B cell (primary cell): Measurements from ENCODE around the gene BAMBI. TPM values are rescaled to one million over a fixed set of nuclear protein-coding genes. Genes with fewer than 3 reads are reported as not detected.

Experiments used
- ATAC-seq: fragments of 200-7000 bp; cut with Tn5 transposase; one replicate; pipeline ENCODE4 v1.10.0; 2021; ENCODE audit warnings: low read depth, mild to moderate bottlenecking, moderate number of reproducible peaks, moderate library complexity
- CTCF ChIA-PET: fragments of 350-600 bp; sonication (Branson Sonifier 250); formaldehyde crosslinking; loops from one replicate; lab custom pipeline; 2021; ENCODE audit warnings: antibody characterized with exemption, inconsistent platforms; lab: Charles Lee
- POLR2A ChIA-PET: fragments of 350-600 bp; sonication (Branson Sonifier 250); formaldehyde crosslinking; loops from one replicate; lab custom pipeline; 2021; ENCODE audit warnings: antibody characterized with exemption; lab: Charles Lee
- DNase-seq: peaks from one replicate; pipeline ENCODE4 v3.0.0; 2013
- H2AFZ ChIP-seq: 2 replicates; pipeline ENCODE4 v1.6.1; 2012; ENCODE audit warnings: mild to moderate bottlenecking, low read depth, low read length; ENCODE audit not compliant: insufficient read depth, poor library complexity, severe bottlenecking
- H3K27ac ChIP-seq, 2 donors: 1 replicate in 1 of 2; 2 replicates in 1 of 2; pipeline ENCODE4 v1.5.1; 2012 to 2013; ENCODE audit warnings: low read length in 2 of 2, mild to moderate bottlenecking in 2 of 2, moderate library complexity in 1 of 2
- H3K27me3 ChIP-seq, 4 experiments: fragments of 200-600 bp in 1 of 4; sonication (generic) in 1 of 4; replicated peaks in 1 of 4; 1 replicate in 2 of 4; 2 replicates in 2 of 4; pipeline versions ENCODE4 v1.6.1 to v1.7.0; 2013 to 2016; ENCODE audit warnings: low read length in 3 of 4, mild to moderate bottlenecking in 2 of 4, mixed read lengths in 1 of 4, moderate library complexity in 1 of 4; ENCODE audit not compliant: insufficient read depth in 4 of 4, control insufficient read depth in 3 of 4; ENCODE audit errors: control extremely low read depth in 1 of 4
- H3K36me3 ChIP-seq, 2 experiments: replicated peaks in 1 of 2; 1 replicate in 1 of 2; 2 replicates in 1 of 2; pipeline versions ENCODE4 v1.6.1 to v1.7.1; 2013; ENCODE audit warnings: low read length in 1 of 2; ENCODE audit not compliant: insufficient read depth in 2 of 2, control insufficient read depth in 1 of 2; ENCODE audit errors: control extremely low read depth in 1 of 2, extremely low read depth in 1 of 2
- H3K4me1 ChIP-seq, 2 donors: fragments of 200-600 bp in 1 of 2; sonication (generic) in 1 of 2; 1 replicate in 1 of 2; 2 replicates in 1 of 2; pipeline versions ENCODE4 v1.5.1 to v1.6.1; 2013 to 2017; ENCODE audit warnings: low read length in 2 of 2; ENCODE audit not compliant: control insufficient read depth in 2 of 2, insufficient read depth in 2 of 2
- H3K4me2 ChIP-seq: replicated peaks from 2 replicates; pipeline ENCODE3; 2012; ENCODE audit warnings: mild to moderate bottlenecking, low read depth, low read length; ENCODE audit not compliant: poor library complexity, severe bottlenecking
- H3K4me3 ChIP-seq, 5 experiments: fragments of 200-600 bp in 1 of 5; sonication (generic) in 1 of 5; 1 replicate in 3 of 5; 2 replicates in 2 of 5; pipeline versions ENCODE4 v1.5.1 to v1.7.0; 2011 to 2016; ENCODE audit warnings: low read length in 4 of 5, mild to moderate bottlenecking in 4 of 5, low read depth in 2 of 5, control low read depth in 1 of 5, moderate library complexity in 1 of 5; ENCODE audit not compliant: insufficient read depth in 1 of 5; ENCODE audit errors: control extremely low read depth in 1 of 5, extremely low read depth in 1 of 5
- H3K79me2 ChIP-seq: fragments of 200-600 bp; sonication (generic); one replicate; pipeline ENCODE4 v1.6.0; 2016; ENCODE audit warnings: low read length; ENCODE audit not compliant: control insufficient read depth, insufficient read depth
- H3K9ac ChIP-seq: fragments of 200-600 bp; sonication (generic); 2 replicates; pipeline ENCODE4 v1.6.1; 2017; ENCODE audit warnings: mild to moderate bottlenecking, low read length, moderate library complexity
- H3K9me3 ChIP-seq, 3 donors: one replicate each; pipeline versions ENCODE4 v1.6.1 to v1.7.1; 2013; ENCODE audit warnings: low read length in 2 of 3; ENCODE audit not compliant: control insufficient read depth in 2 of 3, insufficient read depth in 1 of 3; ENCODE audit errors: control extremely low read depth in 1 of 3
- H4K20me1 ChIP-seq: 2 replicates; pipeline ENCODE4 v1.6.0; 2012; ENCODE audit warnings: mild to moderate bottlenecking, low read length; ENCODE audit not compliant: insufficient read depth, control insufficient read depth, poor library complexity, severe bottlenecking
- H3K27ac Mint-ChIP-seq: one replicate; pipeline ENCODE4 v1.8.0; 2021; ENCODE audit warnings: mixed read lengths
- H3K27me3 Mint-ChIP-seq: one replicate; pipeline ENCODE4 v1.8.0; 2021; ENCODE audit warnings: mixed read lengths
- H3K4me1 Mint-ChIP-seq: one replicate; pipeline ENCODE4 v1.8.0; 2021; ENCODE audit warnings: mixed read lengths
- H3K4me3 Mint-ChIP-seq: one replicate; pipeline ENCODE4 v1.8.0; 2021; ENCODE audit warnings: mixed read lengths
- H3K9me3 Mint-ChIP-seq: one replicate; pipeline ENCODE4 v1.8.0; 2022; ENCODE audit warnings: mixed read lengths; ENCODE audit not compliant: insufficient read depth
- CTCF ChIP-seq: fragments of 200-600 bp; IDR thresholded peaks from one replicate; pipeline ENCODE4 v1.8.0; 2022; ENCODE audit warnings: antibody characterized with exemption, mild to moderate bottlenecking
- EZH2 ChIP-seq: IDR thresholded peaks from 2 replicates; pipeline ENCODE4 v1.6.1; 2012; ENCODE audit warnings: borderline replicate concordance, low read depth, mild to moderate bottlenecking, moderate library complexity, low read length; ENCODE audit not compliant: insufficient read depth, poor library complexity, severe bottlenecking
- WGBS: methylation state at CpG from one replicate; pipeline ENCODE4 v1.1.5; 2013; ENCODE audit warnings: missing lambda C conversion rate; ENCODE audit not compliant: insufficient coverage; 5-methylcytosine and 5-hydroxymethylcytosine counted together
- intact Hi-C: fragments of 100-400 bp; cut with micrococcal nuclease; formaldehyde crosslinking; loops from one replicate; pipeline ENCODE4 v1.10.0; 2022
- polyA plus RNA-seq: library from polyadenylated mRNA; depleted of rRNA; stranded (reverse); fragments of >200 nt; gene quantifications from 2 replicates; pipeline ENCODE4 v1.2.3, GENCODE V29; 2012
- total RNA-seq, 2 donors: library from RNA; stranded (reverse); fragments of 120-200 nt in 1 of 2; gene quantifications; 1 replicate in 1 of 2; 2 replicates in 1 of 2; pipeline versions ENCODE4 v1.2.3 to v1.2.4, GENCODE V29; 2013 to 2022

BAMBI gene
- total and polyA plus RNA-seq, 2 donors (not counting 1 experiment from before 2014, with no cell fraction given) = 0.84 to 1.9 TPM

- Histone ChIP-seq H3K9me3 (peaks cover 0 to 4% (median 0%) of the 10 kb centered on the region in 3 donors), H3K27ac (no peak overlapping the region), H3K9ac (peak overlapping the region; percentile 70), H3K4me2 (peak overlapping the region; percentile 97), H3K79me2 (no peaks in the 10 kb centered on the region), H3K4me3 (peak overlapping the region in 1 of 5 experiments; percentile 68), H3K27me3 (peaks cover 3 to 64% (median 44%) of the 10 kb centered on the region in 4 experiments), H3K4me1 (peaks cover 37 to 39% of the 10 kb centered on the region in 2 donors), H2AFZ (peak overlapping the region; percentile 83), H3K36me3 (no peaks in the 10 kb centered on the region), H4K20me1 (no peaks in the 10 kb centered on the region)
- Mint-ChIP-seq H3K4me3 (peak overlapping the region; percentile 91), H3K4me1 (peaks cover 35% of the 10 kb centered on the region), H3K9me3 (no peaks in the 10 kb centered on the region), H3K27ac (no peak overlapping the region), H3K27me3 (peaks cover 70% of the 10 kb centered on the region)
- ChIA-PET POLR2A (no interaction called here), CTCF (interaction anchor here (0.8 to 1.1 kb wide), 2 partner anchors 15 to 16 kb away, joined by 3 to 5 read pairs; no protein-coding TSS in a partner anchor)
- intact Hi-C loops = loop anchor here (5.0 to 10.0 kb wide), 2 partner anchors 313 to 374 kb away; partner anchors contain the start of gene MPP7
- WGBS = 27% methylated on average over 2 of the region's 12 CpGs
- DNase-seq (peak; percentile 39), ATAC-seq (no peak)
- no peak for TF ChIP-seq CTCF
- no peak for TF ChIP-seq EZH2
These were observed 1.6 kb downstream of the BAMBI start for GRCh38 chr10:28678687-28679457.
